Activated naive CD4-positive, alpha-beta T cell (primary cell): Measurements from ENCODE around the gene ARHGAP4.

ENCODE experiments used
- DNase-seq, 4 experiments: peaks; one replicate each; lab custom pipeline; 2025; lab: John Stamatoyannopoulos, UW

ARHGAP4 gene

DNA sequence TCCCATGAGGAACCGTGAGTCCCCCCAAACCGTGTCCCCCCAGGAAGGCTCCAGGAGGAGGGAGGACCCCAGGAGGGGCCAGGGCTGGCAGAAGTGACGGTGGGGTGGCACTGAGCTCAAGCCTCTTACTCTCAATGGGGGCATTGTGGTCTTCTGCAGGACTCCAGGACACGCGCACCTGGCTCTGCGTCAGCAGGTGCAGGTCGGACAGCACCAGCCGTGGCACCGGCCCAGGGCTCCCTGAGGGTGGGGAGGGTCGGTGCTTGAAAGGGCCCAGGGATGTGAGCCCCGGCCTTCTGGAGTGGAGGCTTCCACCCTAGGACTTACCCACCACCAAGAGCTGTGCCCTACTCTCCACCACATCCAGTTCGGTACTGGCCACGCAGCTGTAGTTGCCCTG lies 58.4 kb downstream of the ARHGAP4 start:
- DNase-seq, result no peak

GRCh38 chrX:153867139-153867538 lies 58.9 kb downstream of the ARHGAP4 start:
- no peak for DNase-seq

- no peak for DNase-seq
Observed at GRCh38 chrX:153866302-153867019, 59.6 kb downstream of the ARHGAP4 start.

DNA sequence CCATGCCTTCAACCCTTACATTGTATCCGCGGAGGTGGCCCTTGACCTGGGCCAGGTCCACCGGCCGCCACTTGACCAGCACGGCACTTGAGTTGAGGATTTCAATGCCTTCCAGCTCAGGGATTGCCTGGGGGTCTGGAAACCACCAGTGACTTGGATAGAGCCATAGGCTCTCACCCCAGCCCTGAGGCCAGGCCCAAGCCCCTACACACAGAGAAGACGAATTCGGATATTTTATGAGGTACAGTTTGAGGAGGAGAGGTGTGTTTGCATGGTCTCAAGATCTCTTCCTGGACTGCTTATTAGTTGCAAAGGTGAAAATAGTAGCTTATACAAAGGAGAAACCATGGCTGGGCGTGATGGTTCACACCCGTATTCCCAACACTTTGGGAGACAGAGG lies 60.4 kb downstream of the ARHGAP4 start:
- no peak for DNase-seq

- no peak for DNase-seq
Observed at GRCh38 chrX:153865321-153865580, 60.8 kb downstream of the ARHGAP4 start.

DNA sequence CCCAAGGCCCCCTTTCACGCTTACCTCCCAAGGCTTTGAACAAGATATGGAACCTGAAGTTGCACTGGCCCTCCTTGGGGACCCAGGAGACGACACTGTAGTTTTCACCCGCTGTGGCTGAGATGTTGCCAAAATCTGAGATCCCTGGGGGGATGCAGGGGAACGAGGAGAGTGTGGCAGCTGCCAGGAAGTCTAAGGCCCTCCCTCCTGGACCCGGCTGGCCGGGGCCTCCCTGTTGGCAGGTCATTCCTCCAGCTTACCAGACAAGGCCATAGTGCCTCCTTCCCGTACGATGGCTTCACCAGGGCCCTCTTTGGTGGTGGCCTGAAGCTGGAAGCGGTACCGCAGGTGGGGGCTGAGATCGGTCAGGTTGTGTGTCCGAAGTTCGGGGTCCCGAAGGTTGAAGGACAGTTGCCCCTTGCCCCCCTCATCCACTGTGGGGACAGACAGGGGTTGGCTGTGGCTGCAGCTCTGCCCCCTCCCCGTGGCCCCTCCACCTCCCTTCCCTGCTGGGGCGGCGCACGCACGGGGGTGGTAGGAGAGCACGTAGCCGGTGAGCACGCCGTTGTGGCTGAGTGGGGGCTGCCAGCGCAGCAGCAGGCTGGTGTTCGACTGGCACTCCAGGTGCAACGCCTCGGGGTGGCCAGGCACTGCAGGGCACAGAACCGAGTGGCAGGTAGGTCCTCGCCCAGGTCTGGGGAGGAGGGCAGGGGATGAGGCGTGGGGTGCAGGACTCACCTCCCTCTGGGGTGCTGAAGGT lies 61.3 kb downstream of the ARHGAP4 start:
- no peak for DNase-seq

DNA sequence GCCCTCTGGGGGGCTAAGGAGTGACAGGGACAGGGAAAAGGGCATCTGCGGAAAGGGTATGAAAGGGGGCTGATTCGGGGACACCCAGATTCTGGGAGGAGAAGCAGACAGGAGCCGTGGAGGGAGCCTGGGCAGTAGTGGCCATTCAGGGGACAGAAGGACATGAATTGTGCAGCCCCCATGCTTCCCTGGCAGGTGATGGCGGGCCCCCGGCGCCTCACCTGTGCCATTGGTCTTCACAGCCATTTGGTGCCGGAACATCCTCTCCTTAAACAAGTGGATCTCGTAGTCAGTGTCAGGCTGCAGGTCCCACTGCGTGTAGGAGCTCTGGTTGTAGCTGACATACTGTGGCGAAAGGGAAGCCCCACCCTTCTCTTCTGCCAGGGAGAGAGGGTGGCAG lies 62.0 kb downstream of the ARHGAP4 start:
- no peak for DNase-seq

DNA sequence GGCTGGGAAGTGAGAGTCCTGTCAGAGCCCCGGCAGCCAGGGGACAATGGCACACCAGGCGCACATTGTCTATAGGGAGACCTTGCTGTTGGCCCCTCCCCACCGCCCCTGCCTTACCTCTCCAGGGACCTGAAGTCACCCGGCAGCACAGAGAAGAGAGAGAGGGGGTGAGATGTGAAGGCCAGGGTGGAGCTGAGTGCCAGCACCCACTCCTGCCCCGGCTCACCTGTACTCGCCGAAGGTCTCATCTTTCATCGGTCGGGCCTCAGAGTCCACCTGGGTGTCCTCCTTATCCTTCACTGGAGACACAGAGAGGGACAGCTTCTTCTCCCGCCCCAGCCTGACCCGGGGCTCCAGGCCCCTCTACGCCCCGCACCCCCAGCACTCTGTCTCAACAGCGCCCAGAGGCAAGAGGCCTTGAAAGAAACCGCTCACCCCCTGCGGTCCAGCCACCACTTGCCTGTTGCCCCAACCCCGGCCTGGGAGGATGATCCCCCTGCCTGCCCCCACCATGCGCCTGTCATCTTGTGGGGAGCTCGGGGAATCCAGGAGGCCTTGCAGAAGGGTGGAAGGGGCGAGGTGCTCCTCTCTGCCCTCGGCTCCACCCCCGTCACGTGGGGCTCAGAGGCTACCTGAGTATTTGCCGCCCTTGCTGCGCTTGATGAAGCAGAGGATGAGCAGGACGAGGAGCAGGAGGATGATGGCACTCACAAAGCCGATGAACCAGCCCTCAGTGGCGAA lies 62.6 kb downstream of the ARHGAP4 start:
- DNase-seq, result no peak

DNA sequence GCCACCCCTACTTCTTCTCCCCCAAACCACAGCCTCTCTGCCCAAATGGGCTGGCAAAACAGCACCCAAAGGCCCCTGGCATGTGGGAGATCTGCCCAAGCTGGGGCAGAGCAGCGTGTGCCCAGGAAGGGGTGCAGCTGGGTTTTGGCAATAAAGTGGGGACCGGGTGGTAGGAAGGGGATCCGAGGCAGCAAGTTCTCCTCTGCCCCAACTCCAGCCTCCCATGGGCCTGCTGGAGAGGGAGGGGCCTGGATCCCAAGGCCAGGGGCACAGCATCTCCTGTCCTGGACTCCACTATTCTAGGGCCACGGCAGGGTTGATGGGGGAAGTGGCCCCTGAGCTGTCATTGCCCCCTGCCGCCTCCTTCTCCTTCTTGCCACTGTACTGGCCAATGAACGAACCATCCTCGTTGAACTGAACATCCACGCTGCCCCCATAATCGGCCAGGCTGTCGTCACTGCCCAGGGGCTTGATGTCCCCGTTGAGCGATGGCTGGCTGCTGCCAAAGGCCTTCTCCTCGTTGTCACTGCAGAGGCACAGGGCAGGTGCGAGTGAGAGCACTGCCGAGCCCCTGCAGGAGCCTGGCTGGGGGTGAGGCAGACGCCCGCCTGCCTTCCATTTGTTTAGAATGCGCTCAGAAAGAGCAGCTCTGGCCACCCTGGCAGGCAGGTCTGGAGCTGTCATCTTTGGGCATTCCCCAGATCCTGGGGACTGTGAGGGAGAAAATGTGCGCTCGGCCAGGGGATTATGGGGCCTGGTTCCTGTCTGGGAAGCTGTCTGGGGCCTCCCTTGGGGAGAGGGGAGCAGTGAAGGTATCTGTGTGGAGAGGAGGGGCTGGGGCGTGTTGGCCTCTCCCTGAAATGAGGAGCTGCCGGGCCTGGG lies 63.5 kb downstream of the ARHGAP4 start:
- no peak for DNase-seq

DNA sequence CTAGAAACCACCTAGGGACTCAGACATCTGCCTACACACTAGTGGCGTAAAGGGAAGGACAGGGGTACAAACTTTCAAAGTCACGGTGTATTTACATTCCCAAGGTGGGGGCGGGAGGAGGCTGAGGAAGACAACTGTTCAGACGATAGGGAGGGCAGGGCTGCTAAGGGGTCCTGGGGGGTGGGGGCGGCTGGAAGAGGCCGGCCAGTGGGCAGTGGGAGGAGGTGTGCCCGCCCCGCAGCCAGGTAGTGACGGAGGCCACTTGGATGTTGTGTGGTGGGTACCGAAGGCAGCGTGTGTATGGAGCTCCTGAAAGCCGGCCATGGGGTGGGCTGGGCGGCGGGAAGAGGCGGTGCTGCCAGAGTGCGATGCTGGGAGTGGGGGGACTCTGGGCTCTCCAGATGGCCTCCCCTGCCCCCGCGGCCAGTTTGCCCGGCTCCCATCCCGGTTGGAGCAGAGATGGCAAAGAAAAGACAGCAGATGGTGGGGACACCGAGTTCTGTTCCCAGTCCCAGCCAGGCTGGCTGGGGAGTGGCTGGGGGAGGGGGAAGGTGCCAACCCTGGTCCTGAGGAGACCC lies 64.2 kb downstream of the ARHGAP4 start:
- DNase-seq, result no peak

DNA sequence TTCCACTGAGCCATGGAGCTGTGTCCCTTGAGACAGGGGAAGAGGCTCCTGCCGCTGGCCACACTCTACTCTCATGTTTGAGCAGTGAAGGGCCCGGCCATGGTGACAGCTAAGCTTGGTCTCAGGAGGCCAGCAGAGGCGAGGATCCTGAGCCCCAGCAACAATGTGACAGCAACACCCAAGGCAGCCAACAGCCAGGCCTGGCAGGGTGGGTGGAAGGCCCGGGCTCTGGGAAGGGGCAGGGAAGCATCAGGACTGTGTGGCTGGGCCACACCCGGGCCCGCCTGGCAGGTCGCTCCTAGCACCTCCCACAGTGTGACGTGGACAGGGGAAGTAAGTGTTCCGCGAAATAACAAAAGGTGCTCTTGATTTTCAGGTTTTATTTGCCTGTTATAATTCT lies 64.9 kb downstream of the ARHGAP4 start:
- no peak for DNase-seq
